T47D (cell line): ENCODE measurements around the gene SUPT5H.

Experiments
- DNase-seq, 2 experiments: peaks; one replicate each; pipeline versions ENCODE4 v3.0.0 to v3.0.0-alpha.2; 2011 to 2012; ENCODE audit warnings: low read depth in 1 of 2, low spot score in 1 of 2
- JUND ChIP-seq: IDR thresholded peaks from 2 replicates; pipeline ENCODE4 v1.6.1; 2012; ENCODE audit warnings: low read depth
- in situ Hi-C: cut with HindIII; loops from 2 replicates; pipeline ENCODE4 v1.10.0; 2016; ENCODE audit warnings: low sequenced_read_pairs, low pct_unique_long_range_greater_than_20kb

SUPT5H gene

DNA sequence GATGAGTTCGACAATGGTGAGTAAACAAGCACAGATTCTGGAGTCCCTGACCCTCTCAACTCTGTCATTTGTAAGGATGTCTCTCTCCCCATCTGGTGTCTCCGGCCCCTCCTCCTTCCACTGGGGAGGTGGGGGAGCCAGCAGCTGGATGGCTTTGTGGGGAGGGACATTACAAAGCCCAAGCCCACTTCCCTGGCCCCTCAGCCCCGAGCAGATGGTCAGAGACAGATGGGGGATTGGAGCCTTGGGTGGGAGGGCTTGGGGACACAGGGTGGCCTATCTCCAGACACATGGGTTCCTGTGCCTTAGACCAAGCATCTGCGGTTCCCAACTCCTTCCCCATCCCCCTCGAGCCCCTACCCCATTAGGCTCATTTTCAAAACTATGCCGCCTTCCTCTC, 37.8 kb downstream of the SUPT5H start:
- DNase-seq, result no peak

DNA sequence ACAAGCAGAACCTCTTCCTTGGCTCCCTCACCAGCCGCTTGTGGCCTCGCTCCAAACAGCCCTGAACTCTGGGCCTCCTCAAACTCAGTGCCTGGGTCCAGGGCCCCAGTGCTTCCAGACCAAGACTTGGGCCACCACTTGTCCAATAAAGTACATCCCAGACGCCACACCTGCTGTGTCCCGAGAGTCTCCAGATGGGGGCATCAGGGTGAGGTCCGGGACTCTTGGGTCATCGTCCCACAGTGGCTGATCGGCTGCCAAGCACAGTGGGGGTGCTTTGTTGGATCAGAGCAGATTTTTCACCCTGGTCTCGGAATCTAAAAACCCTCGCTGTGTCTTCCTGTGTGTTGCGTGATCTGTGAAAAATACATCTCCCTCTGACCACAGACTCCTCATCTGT, 44.4 kb downstream of the SUPT5H start:
- TF ChIP-seq JUND, result no peak
- no peak for DNase-seq
- in situ Hi-C loops, result no loop called here

More for the DNA sequence above, 37.8 kb downstream of the SUPT5H start:
- in situ Hi-C loops, result no loop called here
- no peak for TF ChIP-seq JUND

DNA sequence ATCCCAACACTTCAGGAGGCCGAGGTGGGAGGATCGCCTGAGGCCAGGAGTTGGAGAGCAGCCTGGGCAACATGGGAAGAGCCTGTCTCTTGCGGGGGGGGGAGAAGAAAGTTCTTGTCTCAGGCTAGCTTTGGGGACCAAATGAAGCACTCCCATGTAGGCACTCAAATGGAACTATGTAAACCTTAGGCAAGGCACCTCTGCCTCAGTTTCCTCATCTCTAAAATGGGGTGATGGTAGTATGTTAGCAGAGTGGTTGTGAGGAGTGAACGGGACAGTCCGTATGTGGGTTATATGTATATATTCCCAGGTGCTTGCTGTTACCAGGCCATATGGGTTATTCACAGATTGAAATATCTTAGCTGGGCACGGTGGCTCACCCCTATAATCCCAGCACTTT, 46.8 kb downstream of the SUPT5H start:
- DNase-seq, result no peak
- in situ Hi-C loops, result no loop called here
- no peak for TF ChIP-seq JUND

DNA sequence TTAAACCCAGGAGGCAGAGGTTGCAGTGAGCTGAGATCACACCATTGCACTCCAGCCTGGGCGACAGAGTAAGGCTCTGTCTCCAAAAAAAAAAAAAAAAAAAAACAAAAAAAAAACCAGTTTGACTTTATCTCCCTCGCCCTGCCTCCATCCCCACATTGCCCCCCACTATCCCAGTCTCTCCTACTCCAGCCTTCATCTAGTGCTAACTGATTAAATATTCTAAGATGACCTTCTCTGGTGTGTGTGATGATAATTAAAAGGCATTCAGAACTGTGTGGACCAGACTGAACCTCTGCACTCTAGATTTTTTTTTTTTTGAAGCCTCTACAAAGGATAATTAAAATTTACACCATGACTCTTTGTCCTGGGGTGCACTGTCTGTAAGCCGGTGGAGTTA, 47.4 kb downstream of the SUPT5H start:
- TF ChIP-seq JUND, result no peak
- no peak for DNase-seq
- in situ Hi-C loops, result no loop called here

DNA sequence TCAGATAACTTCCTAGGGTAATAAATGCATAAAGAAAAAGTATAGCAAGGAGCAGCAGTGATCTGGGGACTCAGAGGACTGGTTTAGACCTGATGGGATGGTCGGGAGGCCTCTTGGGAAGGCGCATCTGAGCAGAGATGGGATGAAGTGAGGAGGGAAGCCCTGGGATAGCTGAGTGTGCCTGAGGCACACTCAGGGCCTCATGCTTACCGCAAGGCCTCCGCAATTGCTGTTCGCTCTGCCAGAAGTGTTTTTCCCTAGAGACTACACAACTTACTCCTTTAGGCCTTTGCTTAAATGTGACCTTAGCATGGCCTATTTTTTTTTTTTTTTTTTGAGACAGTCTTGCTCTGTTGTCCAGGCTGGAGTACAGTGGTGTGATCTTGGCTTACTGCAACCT, 49.3 kb downstream of the SUPT5H start:
- TF ChIP-seq JUND, result no peak
- no peak for DNase-seq
- in situ Hi-C loops, result no loop called here

DNA sequence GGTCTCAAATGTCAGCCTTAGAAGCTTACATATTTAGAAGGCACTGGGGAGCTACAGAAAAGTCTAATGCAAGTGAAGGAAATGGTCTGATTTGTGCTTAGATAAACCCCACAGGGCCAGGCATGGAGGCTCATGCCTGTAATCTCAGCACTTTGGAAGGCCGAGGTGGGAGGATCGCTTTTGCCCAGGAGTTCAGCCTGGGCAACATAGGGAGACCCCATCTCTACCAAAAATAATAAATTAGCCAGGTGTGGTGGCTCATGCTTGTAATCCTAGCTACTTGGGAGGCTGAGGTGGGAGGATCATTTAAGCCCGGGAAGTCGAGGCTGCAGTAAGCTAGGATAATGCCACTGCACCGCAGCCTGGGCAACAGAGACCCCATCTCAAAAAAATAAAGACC, 50.7 kb downstream of the SUPT5H start:
- no peak for TF ChIP-seq JUND
- no peak for DNase-seq
- in situ Hi-C loops, result no loop called here

DNA sequence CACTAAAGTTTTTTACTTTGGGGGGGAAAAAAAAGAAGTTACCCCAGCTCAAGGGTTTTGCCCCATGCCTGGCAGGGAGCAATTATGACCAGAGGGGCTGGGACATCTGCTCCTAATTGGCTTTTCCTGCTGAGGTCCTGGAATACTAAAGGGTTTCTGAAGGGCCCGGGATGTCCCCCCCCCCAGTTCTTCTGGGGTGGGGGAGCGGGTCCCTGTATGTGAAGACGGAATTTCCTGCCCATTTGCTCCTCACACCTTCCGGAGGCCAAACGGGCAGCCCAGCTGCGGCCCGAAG, 52.3 kb downstream of the SUPT5H start:
- in situ Hi-C loops, result no loop called here
- no peak for DNase-seq
- TF ChIP-seq JUND, result no peak

DNA sequence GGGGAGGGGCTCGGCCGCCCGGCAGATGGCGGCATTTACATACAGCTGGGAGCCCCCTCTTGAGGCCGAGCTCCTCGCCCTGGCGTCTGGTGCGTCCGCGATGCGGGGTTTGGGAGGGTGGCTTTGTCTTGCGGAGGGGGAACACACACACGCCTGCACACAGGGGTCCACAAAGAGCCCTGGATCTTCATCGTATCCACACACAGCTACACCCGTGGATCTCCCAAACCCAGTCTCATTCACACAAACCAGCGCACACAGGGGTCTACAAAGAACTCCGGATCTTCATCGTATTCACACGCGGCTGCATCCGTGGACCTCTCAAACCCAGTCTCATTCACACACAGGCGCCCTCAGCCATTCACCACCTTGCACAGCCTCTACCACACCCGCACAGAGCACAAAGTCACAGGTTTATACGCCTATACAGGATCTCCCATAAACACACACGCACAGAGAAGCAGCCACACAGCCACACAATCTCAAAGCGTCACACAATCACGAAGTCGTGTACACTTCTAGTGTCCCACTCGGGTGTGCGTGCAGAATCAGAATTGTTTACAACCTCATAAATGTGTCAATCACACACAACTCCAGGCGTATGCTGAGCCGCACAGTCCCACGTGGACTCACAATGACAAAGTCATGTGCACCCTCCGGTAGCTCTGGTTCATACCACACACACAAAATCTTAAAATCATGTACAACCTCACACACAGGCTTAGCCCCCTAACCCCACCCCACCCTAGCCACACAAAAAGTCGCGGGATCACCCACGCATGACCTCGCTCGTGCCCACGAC, 52.8 kb downstream of the SUPT5H start:
- DNase-seq, result peak in 1 of 2 experiments; percentile 46
- TF ChIP-seq JUND, result no peak

DNA sequence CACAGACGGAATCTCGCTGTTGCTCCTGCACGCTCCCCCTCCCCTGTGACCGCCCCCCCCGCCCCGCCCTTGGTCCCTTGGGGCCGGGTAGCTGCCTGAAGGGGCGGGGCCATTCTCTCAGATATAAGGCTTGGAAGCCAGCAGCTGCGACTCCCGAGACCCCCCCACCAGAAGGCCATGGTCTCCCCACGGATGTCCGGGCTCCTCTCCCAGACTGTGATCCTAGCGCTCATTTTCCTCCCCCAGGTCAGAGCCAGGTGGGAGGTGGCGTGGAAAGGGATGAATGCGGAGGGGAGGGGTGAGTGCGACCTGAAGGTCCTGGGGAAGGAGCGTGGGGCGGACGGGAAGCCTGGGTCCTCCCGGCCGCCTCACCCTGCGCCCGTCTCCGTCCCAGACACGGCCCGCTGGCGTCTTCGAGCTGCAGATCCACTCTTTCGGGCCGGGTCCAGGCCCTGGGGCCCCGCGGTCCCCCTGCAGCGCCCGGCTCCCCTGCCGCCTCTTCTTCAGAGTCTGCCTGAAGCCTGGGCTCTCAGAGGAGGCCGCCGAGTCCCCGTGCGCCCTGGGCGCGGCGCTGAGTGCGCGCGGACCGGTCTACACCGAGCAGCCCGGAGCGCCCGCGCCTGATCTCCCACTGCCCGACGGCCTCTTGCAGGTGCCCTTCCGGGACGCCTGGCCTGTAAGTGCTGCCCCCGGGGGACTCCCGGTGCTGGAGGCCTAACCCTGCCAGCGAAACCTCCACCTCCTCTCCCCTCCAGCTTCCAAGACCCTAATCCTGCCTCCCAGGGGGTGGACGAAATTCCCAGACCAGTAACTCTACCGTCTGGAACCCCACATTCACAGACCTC, 53.6 kb downstream of the SUPT5H start, which contains the start of gene DLL3:
Gene DLL3, plus strand, starts transcription at position 150 of the 845 bp plus-strand sequence. Its CDS starts 28 bp downstream, at position 178.
- no peak for TF ChIP-seq JUND
- no peak for DNase-seq
- in situ Hi-C loops, result no loop called here

More for the DNA sequence above, 52.8 kb downstream of the SUPT5H start:
- in situ Hi-C loops, result no loop called here

DNA sequence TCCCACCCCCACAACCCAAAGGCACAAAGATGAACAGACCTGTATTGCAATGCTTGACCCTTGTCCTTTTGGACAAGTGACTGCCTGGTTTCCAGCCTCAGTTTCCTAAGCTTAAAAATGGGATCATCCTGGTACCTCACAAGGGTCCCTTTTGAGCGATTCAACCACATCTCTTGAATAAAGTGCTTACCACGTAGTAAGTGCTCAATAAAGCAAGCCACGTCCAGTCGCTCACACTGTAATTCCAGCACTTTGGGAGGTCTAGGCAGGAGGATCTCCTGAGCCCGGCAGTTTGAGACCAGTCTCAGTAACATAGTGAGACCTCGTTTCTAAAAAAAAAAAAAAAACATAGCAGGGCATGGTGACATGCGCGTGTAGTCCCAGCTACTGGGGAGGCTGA, 54.5 kb downstream of the SUPT5H start:
- no peak for DNase-seq
- TF ChIP-seq JUND, result no peak
- in situ Hi-C loops, result no loop called here

DNA sequence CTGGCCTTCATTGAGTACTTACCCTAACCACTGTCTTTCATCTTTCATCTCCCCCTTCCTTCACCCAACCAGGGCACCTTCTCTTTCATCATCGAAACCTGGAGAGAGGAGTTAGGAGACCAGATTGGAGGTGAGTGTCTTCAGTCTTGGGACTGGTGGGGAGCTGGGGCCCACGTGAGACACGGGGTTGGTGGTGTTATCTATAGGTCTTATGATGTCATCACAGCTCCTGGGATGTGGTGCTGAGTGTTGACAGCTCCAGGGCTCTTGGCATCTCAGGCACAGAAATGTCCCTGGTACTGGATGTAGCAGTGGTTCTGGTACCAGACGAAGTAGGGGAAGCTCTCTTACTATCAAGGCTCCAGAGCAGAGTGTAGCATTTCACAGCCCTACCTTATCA, 55.2 kb downstream of the SUPT5H start:
- TF ChIP-seq JUND, result no peak
- in situ Hi-C loops, result no loop called here
- DNase-seq, result no peak

DNA sequence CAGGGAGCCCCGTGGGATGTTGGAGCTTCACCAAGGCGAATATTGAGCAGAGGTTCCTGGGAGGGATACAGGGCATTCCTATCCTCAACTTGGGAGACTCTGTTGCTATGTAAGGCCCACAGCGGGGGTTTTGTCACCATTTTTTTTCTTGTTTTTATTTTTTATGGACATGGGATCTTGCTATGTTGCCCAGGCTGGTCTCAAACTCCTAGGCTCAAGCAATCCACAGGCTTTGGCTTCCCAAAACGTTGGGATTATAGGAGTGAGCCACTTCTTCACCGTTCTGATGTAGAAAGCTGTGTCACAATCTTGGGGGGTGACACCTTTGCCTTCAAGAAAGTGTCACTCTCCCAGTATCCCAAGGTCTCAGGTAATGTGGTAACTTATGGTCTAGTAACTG, 56.0 kb downstream of the SUPT5H start:
- no peak for TF ChIP-seq JUND
- no peak for DNase-seq
- in situ Hi-C loops, result no loop called here

DNA sequence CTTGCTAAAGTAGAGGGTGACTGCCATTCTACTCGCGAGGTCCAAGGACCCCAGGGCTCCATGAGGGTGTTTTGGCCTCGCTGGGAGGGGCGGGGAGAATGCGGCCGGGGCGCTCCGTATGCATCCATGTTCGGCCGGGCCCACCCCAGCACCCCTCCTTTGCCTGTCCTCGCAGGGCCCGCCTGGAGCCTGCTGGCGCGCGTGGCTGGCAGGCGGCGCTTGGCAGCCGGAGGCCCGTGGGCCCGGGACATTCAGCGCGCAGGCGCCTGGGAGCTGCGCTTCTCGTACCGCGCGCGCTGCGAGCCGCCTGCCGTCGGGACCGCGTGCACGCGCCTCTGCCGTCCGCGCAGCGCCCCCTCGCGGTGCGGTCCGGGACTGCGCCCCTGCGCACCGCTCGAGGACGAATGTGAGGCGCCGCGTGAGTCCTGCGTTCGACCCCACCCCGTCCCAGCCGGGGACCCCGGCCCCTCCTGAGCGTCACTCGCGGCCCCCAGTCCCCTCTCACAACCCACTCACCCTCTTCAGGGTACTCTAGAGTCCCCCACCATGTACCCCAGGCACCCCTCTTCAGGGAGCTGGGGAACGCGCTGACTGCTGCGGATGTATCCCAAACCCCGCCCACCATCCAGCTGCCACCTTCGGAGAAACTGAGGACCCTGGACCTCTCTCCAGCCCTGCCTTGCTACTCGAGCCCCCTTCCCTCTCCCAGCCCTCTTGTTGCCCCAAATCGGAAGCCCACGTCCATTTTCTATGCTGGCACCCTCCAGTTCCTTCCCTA, 57.4 kb downstream of the SUPT5H start:
- TF ChIP-seq JUND, result no peak
- in situ Hi-C loops, result no loop called here
- DNase-seq, result no peak
